NB4 (cell line): ENCODE measurements around the gene HEXIM2.

Experiments used
- DNase-seq: peaks from one replicate; pipeline ENCODE4 v3.0.0; 2010; ENCODE audit warnings: low read depth
- H3K4me3 ChIP-seq: one replicate; pipeline ENCODE4 v1.5.1; 2011; ENCODE audit warnings: mild to moderate bottlenecking, low read depth, low read length, moderate library complexity
- MYC ChIP-seq: IDR thresholded peaks from 2 replicates; pipeline ENCODE4 v1.6.1; 2011; ENCODE audit warnings: low read depth, low read length
- POLR2A ChIP-seq: IDR thresholded peaks from 2 replicates; pipeline ENCODE4 v1.6.1; 2011; ENCODE audit warnings: mild to moderate bottlenecking; ENCODE audit not compliant: insufficient read length; ENCODE audit errors: extremely low read depth
- TF ChIP-seq, protein P1 (sequence below): IDR thresholded peaks from 2 replicates; pipeline ENCODE4 v1.6.1; 2011; ENCODE audit warnings: low read depth, low read length
- TF ChIP-seq, protein P2 (sequence below): IDR thresholded peaks from one replicate; pipeline ENCODE4 v1.5.1; 2012; ENCODE audit warnings: low read depth, low read length

HEXIM2 gene

DNA sequence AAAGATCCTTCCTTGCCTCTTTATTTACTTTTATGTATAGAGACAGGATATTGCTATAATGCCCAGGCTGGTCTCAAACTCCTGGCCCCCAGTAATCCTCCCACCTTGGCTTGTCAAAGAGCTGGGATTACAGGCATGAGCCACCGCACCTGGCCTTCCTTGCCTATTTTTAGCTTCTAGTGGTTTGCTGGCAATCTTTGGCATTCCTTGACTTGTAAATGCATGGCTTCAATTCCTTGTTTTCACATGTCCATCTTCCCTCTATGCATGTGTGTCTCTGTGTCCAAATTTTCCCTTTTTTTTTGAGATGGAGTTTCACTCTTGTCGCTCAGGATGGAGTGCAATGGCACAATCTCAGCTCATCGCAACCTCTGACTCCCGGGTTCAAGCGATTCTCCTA, 22.5 kb downstream of the HEXIM2 start:
- no peak overlapping the region for H3K4me3 ChIP-seq
- TF ChIP-seq, protein P1, sequence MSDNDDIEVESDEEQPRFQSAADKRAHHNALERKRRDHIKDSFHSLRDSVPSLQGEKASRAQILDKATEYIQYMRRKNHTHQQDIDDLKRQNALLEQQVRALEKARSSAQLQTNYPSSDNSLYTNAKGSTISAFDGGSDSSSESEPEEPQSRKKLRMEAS = no peak
- TF ChIP-seq, protein P2, sequence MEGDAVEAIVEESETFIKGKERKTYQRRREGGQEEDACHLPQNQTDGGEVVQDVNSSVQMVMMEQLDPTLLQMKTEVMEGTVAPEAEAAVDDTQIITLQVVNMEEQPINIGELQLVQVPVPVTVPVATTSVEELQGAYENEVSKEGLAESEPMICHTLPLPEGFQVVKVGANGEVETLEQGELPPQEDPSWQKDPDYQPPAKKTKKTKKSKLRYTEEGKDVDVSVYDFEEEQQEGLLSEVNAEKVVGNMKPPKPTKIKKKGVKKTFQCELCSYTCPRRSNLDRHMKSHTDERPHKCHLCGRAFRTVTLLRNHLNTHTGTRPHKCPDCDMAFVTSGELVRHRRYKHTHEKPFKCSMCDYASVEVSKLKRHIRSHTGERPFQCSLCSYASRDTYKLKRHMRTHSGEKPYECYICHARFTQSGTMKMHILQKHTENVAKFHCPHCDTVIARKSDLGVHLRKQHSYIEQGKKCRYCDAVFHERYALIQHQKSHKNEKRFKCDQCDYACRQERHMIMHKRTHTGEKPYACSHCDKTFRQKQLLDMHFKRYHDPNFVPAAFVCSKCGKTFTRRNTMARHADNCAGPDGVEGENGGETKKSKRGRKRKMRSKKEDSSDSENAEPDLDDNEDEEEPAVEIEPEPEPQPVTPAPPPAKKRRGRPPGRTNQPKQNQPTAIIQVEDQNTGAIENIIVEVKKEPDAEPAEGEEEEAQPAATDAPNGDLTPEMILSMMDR = no peak
- TF ChIP-seq MYC (no peak), POLR2A (no peak)
- no peak for DNase-seq

DNA sequence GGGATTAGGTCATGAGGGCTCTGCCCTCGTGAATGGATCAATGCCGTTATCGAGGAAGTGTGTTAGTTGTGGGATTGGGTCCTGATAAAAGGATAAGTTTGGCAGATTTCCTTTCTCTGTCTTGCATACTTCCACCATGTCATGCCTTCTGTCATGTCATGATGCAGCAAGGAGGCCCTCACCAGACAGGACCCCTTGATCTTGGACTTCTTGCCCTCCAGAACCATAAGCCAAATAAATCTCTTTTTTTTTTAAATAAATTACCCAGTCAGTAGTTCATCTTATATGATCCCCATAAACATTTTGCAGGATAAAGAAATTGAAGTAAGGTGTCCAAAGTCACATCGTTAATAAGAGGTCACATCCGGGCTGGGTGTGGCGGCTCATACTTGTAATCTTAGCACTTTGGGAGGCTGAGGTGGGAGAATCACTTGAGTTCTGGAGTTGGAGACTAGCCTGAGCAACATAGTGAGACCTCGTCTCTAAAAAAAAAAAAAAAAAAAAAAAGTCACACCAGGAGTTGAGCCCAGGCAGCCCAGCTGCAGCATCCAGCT, 25.2 kb downstream of the HEXIM2 start:
- TF ChIP-seq, protein P2 = no peak
- TF ChIP-seq POLR2A = no peak
- TF ChIP-seq, protein P1 = no peak

DNA sequence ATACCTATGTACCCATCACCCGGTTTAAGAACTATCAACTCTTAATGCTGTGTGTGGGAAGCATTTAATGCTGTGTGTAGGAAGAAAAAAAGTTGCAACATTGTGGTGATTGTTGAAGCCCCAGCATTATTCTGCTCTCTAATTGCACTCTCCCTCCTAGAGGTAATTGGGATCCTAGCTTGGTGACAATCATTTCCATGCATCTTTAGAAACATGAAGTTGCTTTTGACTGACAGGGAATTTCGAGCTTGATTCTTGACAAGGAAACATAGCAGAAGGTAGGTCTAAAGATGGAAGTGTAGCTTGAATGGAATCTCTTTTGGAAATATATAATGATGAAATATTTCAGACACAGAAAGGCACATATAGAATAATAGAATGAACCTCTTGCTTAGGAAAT, 27.3 kb downstream of the HEXIM2 start:
- no peak for DNase-seq
- no peak overlapping the region for H3K4me3 ChIP-seq
- TF ChIP-seq POLR2A (no peak), MYC (no peak)
- TF ChIP-seq, protein P1 = no peak
- TF ChIP-seq, protein P2 = no peak

More for the DNA sequence above, 25.2 kb downstream of the HEXIM2 start:
- DNase-seq = no peak
- H3K4me3 ChIP-seq = no peak overlapping the region

DNA sequence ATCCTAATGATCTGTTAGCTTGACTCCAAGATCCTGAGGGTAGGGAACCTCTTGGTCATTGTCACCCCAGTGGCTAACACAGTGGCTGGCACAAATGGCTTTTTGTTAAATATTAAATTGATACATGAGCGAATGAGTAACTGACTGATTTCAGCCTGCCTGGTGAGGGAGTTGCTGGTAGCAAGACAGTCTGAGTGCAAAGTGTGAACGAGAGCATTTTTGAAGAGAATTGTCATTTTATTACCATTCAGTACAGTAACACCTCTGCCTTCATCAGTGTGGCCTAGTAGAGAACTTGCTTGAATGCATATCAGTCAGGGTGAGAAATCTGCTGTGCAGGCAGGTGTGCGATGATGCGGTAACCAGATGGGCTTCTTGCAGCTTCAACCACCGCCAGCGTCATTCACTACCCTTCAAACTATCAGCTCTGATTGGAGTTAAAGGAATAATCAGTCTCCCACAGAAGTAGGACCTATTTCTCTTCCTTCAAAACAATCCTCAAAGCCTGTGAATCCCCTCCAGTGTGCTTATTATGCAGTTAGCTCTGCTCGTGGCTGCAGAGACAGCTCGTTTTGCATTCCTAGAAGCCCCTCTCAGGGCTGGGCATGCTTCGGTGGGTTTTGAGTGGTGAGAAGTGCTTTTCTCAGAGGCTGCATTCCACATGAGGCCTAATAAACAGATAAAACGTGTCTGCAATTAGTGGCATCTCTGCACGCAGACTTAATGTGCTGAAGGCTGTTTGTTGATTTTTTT, 29.0 kb downstream of the HEXIM2 start:
- DNase-seq = no peak
- TF ChIP-seq, protein P2 = no peak
- no peak for TF ChIP-seq MYC
- TF ChIP-seq, protein P1 = no peak
- no peak for TF ChIP-seq POLR2A
- no peak overlapping the region for H3K4me3 ChIP-seq

DNA sequence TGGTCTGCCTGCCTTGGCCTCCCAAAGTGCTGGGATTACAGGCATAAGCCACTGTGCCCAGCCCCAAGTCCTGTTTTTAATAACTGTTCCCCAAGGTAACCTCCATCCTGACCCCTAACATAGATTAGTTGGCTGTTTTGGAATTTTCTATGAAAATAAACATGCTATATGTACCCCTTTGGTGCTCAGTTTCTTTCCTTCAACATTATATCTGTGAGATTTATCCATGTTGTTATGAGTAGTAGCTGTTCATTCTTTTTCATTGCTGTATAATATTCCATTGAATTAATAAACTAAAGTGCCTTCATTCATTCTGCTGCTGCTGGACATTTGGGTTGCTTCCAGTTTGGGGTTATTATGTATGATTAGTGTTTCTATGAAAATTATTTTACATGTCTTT, 33.7 kb downstream of the HEXIM2 start:
- no peak overlapping the region for H3K4me3 ChIP-seq
- TF ChIP-seq, protein P2 = no peak
- TF ChIP-seq, protein P1 = no peak
- no peak for TF ChIP-seq MYC
- TF ChIP-seq POLR2A = no peak
- no peak for DNase-seq
